ENCODE results near the gene HAGH.

DNA sequence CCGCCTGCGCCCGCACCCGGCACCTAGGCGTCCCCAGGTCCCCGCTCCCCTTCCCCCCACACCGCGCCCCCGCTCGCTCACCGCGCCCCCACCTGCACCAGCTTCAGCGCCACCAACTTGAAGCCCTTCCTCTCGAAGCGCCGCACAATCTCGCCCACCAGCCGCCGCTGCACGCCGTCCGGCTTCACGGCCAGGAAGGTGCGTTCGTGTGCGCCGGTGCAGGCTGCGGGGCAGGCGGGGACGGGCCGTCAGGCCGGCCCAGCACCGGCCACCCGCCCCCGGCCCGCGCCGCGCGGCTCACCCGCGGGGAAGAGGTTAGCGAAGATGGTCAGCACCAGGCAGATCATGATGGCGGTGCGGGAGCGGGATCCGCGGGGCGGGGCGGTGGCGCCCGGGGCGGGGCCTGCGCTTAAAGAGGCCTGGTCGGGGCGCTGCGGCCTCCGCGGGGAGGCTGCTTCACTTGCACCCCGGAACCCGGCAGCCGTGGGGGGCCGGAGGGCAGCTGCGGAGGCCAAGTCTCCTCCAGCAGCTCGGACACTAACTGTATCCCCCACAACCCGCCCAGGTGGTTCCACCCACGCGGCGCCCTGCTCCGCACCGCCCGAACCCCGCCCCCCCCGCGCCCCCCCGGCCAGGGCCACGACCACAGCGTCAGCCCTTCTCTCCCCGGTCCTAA is 55.3 kb downstream of the HAGH start, which contains the start of gene NME3:
- TF ChIP-seq CTCF (IDR thresholded peaks at IDR 0.05) = peak in 1 of 12 donors; percentile 14
- TF ChIP-seq POLR2A (IDR thresholded peaks at IDR 0.05) = peak in 1 of 2 donors; percentile 41
